HepG2 (cell line): ENCODE data around the gene LRFN2. TPM values are rescaled to one million over a fixed set of nuclear protein-coding genes. Genes with fewer than 3 reads are reported as not detected.

Source experiments
- ATAC-seq: fragments of 200-7000 bp; cut with Tn5 transposase; 3 replicates; pipeline ENCODE4 v1.9.1; 2020; ENCODE audit warnings: mild to moderate bottlenecking, moderate library complexity
- BruUV-seq: library from RNA; stranded (reverse); fragments of 400-500 nt; replicated peaks from 2 replicates; lab custom pipeline; 2021; lab: Mats Ljungman, UMichigan
- CTCF ChIA-PET: fragments of 300-600 bp; formaldehyde crosslinking; extraction: SDS; loops from one replicate; lab custom pipeline; 2021; ENCODE audit warnings: low total read pairs, inconsistent platforms, low intra/inter-chr PET ratio; lab: Yijun Ruan, JAX
- POLR2A ChIA-PET: fragments of 350-600 bp; sonication (Branson Sonifier 250); formaldehyde crosslinking; loops from one replicate; lab custom pipeline; 2020; ENCODE audit warnings: antibody characterized with exemption, inconsistent platforms; lab: Yijun Ruan, JAX
- DNase-seq: peaks from one replicate; pipeline ENCODE4 v3.0.0-alpha.2; 2015; ENCODE audit warnings: low spot score
- FAIRE-seq: peaks from 3 replicates; lab custom pipeline; 2011; peaks lifted over from hg19 to GRCh38; lab: Jason Lieb, UNC
- H2AFZ ChIP-seq: one replicate; pipeline ENCODE4 v1.6.1; 2011; ENCODE audit warnings: low read length, inconsistent platforms
- H3K27ac ChIP-seq: fragments of 300-600 bp; 3 replicates; pipeline ENCODE4 v1.8.0; 2011; ENCODE audit warnings: mixed run types, mild to moderate bottlenecking, mixed read lengths, low read length, inconsistent platforms; ENCODE audit not compliant: insufficient read depth; ENCODE audit errors: extremely low read length
- H3K27me3 ChIP-seq, 2 experiments: fragments of 200-600 bp in 1 of 2; 2 replicates in 1 of 2; 3 replicates in 1 of 2; pipeline versions ENCODE4 v1.6.0 to v1.8.0; 2011; ENCODE audit warnings: low read length in 2 of 2, mild to moderate bottlenecking in 2 of 2, moderate library complexity in 2 of 2, inconsistent platforms in 1 of 2; ENCODE audit not compliant: insufficient read depth in 2 of 2, control insufficient read depth in 1 of 2
- H3K36me3 ChIP-seq, 2 experiments: fragments of 200-600 bp in 1 of 2; replicated peaks in 1 of 2; 2 replicates in 1 of 2; 3 replicates in 1 of 2; pipeline versions ENCODE4 v1.5.1 to v1.8.0; 2011; ENCODE audit warnings: low read length in 2 of 2, inconsistent platforms in 1 of 2; ENCODE audit not compliant: insufficient read depth in 2 of 2, control insufficient read depth in 1 of 2
- H3K4me1 ChIP-seq: 2 replicates; pipeline ENCODE4 v1.5.1; 2012; ENCODE audit warnings: low read length, inconsistent platforms; ENCODE audit not compliant: insufficient read depth
- H3K4me2 ChIP-seq: 2 replicates; pipeline ENCODE4 v1.6.0; 2011; ENCODE audit warnings: low read depth, low read length, inconsistent platforms
- H3K4me3 ChIP-seq, 3 experiments: fragments of 200-600 bp in 1 of 3; sonication (generic), shearing (Covaris generic) in 1 of 3; replicated peaks in 1 of 3; 2 replicates each; pipeline ENCODE4 v1.5.1; 2011 to 2016; ENCODE audit warnings: low read length in 3 of 3, inconsistent platforms in 2 of 3, low read depth in 2 of 3, mild to moderate bottlenecking in 2 of 3, control low read depth in 1 of 3, mixed read lengths in 1 of 3; ENCODE audit not compliant: insufficient read depth in 1 of 3
- H3K79me2 ChIP-seq: one replicate; pipeline ENCODE4 v1.6.1; 2011; ENCODE audit warnings: low read length, inconsistent platforms; ENCODE audit not compliant: insufficient read depth
- H3K9ac ChIP-seq: 2 replicates; pipeline ENCODE4 v1.6.0; 2011; ENCODE audit warnings: mild to moderate bottlenecking, low read depth, low read length, inconsistent platforms; ENCODE audit not compliant: insufficient read depth
- H3K9me3 ChIP-seq: 2 replicates; pipeline ENCODE4 v1.5.1; 2012; ENCODE audit warnings: mild to moderate bottlenecking, low read length
- H4K20me1 ChIP-seq: 2 replicates; pipeline ENCODE4 v1.6.0; 2011; ENCODE audit warnings: inconsistent platforms, mild to moderate bottlenecking, low read length, moderate library complexity; ENCODE audit not compliant: insufficient read depth
- AHR ChIP-seq: IDR thresholded peaks from 2 replicates; pipeline ENCODE4 v1.6.1; 2018; ENCODE audit warnings: missing genetic modification reagents, missing compliant biosample characterization
- BHLHE40 ChIP-seq: IDR thresholded peaks from 2 replicates; pipeline ENCODE4 v1.6.1; 2011; ENCODE audit warnings: low read length, improper control_type of control experiment
- FUBP1 ChIP-seq: sonication (generic); formaldehyde crosslinking; IDR thresholded peaks from 2 replicates; pipeline ENCODE4 v1.5.1; 2020; ENCODE audit warnings: missing genetic modification reagents, mild to moderate bottlenecking, borderline replicate concordance
- HNF4G ChIP-seq, 2 experiments: sonication (generic) in 1 of 2; formaldehyde crosslinking in 1 of 2; IDR thresholded peaks; 2 replicates each; pipeline versions ENCODE4 v1.4.0 to v1.6.1; 2011 to 2020; ENCODE audit warnings: borderline replicate concordance in 2 of 2, low read depth in 2 of 2, mild to moderate bottlenecking in 2 of 2, low read length in 1 of 2, missing genetic modification reagents in 1 of 2, moderate library complexity in 1 of 2
- HOXA9 ChIP-seq: sonication (generic); formaldehyde crosslinking; IDR thresholded peaks from 2 replicates; pipeline ENCODE4 v1.8.1; 2022; ENCODE audit warnings: missing genetic modification reagents, mild to moderate bottlenecking, moderate library complexity, borderline replicate concordance
- ISL2 ChIP-seq: sonication (generic); formaldehyde crosslinking; IDR thresholded peaks from 2 replicates; pipeline ENCODE4 v1.5.0; 2020; ENCODE audit warnings: missing genetic modification reagents
- KAT7 ChIP-seq: IDR thresholded peaks from 2 replicates; pipeline ENCODE4 v1.6.1; 2018; ENCODE audit warnings: borderline replicate concordance, missing compliant biosample characterization
- KDM2A ChIP-seq: sonication (generic); formaldehyde crosslinking; IDR thresholded peaks from 2 replicates; pipeline ENCODE4 v1.4.0; 2020; ENCODE audit warnings: low read depth, missing genetic modification reagents, borderline replicate concordance
- MAFF ChIP-seq: IDR thresholded peaks from 2 replicates; pipeline ENCODE4 v1.6.1; 2011; ENCODE audit warnings: low read depth, low read length, improper control_type of control experiment
- MBD4 ChIP-seq: IDR thresholded peaks from 2 replicates; pipeline ENCODE4 v1.6.1; 2012; ENCODE audit warnings: low read length, inconsistent platforms, borderline replicate concordance
- MLLT10 ChIP-seq: sonication (generic); formaldehyde crosslinking; IDR thresholded peaks from 2 replicates; pipeline ENCODE4 v1.4.0; 2020; ENCODE audit warnings: missing genetic modification reagents
- MXD4 ChIP-seq: IDR thresholded peaks from 2 replicates; pipeline ENCODE4 v1.6.1; 2016; ENCODE audit warnings: mild to moderate bottlenecking, missing biosample characterization, missing genetic modification reagents
- NR1H2 ChIP-seq: sonication (generic); formaldehyde crosslinking; IDR thresholded peaks from 2 replicates; pipeline ENCODE4 v1.8.1; 2022; ENCODE audit warnings: low read depth, missing genetic modification reagents, borderline replicate concordance
- NR2F2 ChIP-seq: IDR thresholded peaks from 2 replicates; pipeline ENCODE4 v1.6.1; 2012; ENCODE audit warnings: low read depth, inconsistent platforms, borderline replicate concordance
- PATZ1 ChIP-seq: sonication (generic); formaldehyde crosslinking; IDR thresholded peaks from 2 replicates; pipeline ENCODE4 v1.4.0; 2020; ENCODE audit warnings: missing genetic modification reagents
- TMF1 ChIP-seq: sonication (generic); formaldehyde crosslinking; IDR thresholded peaks from 2 replicates; pipeline ENCODE4 v1.8.1; 2022; ENCODE audit warnings: low read depth, missing genetic modification reagents
- ZFP37 ChIP-seq: sonication (generic); formaldehyde crosslinking; IDR thresholded peaks from 2 replicates; pipeline ENCODE4 v1.4.0; 2020; ENCODE audit warnings: missing genetic modification reagents, borderline replicate concordance
- ZNF432 ChIP-seq: sonication (generic); formaldehyde crosslinking; IDR thresholded peaks from 2 replicates; pipeline ENCODE4 v1.5.0; 2020; ENCODE audit warnings: missing genetic modification reagents, mild to moderate bottlenecking, borderline replicate concordance
- ZNF652 ChIP-seq: IDR thresholded peaks from 2 replicates; pipeline ENCODE4 v1.6.1; 2016; ENCODE audit warnings: low read depth, borderline replicate concordance
- ZNF770 ChIP-seq: sonication (generic); formaldehyde crosslinking; IDR thresholded peaks from 2 replicates; pipeline ENCODE4 v1.5.0; 2020; ENCODE audit warnings: mild to moderate bottlenecking, missing genetic modification reagents
- WGBS: methylation state at CpG from one replicate; pipeline ENCODE4 v1.1.6; 2017; ENCODE audit warnings: low lambda C conversion rate; 5-methylcytosine and 5-hydroxymethylcytosine counted together
- in situ Hi-C: cut with HindIII; loops from 2 replicates; pipeline ENCODE4 v1.10.0; 2017; ENCODE audit warnings: low pct_unique_long_range_greater_than_20kb; ENCODE audit not compliant: extremely low pct_ligation_motif_present
- intact Hi-C: fragments of 100-400 bp; cut with micrococcal nuclease; formaldehyde crosslinking; loops from one replicate; pipeline ENCODE4 v1.10.0; 2022; ENCODE audit not compliant: unreplicated experiment
- polyA plus RNA-seq, 8 experiments: library from polyadenylated mRNA; depleted of rRNA in 3 of 8; stranded (reverse) in 7 of 8; unstranded in 1 of 8; fragments of >200 nt; fragmentation: Illumina TruSeq in 4 of 8; extraction: Trizol in 4 of 8; gene quantifications; 2 replicates each; pipeline versions ENCODE4 v1.2.1 to v1.2.3, GENCODE V29; 2011 to 2016; ENCODE audit warnings: low read depth in 4 of 8, missing spikeins in 1 of 8, mixed read lengths in 1 of 8; ENCODE audit not compliant: insufficient read depth in 1 of 8
- total RNA-seq, 5 experiments: library from RNA; depleted of rRNA; stranded (reverse); fragments of >200 nt; fragmentation: Illumina TruSeq; extraction: Trizol; gene quantifications; 2 replicates each; pipeline ENCODE4 v1.2.3, GENCODE V29; 2016; ENCODE audit warnings: low read depth in 1 of 5

The LRFN2 gene
- total and polyA plus RNA-seq, 2 of the 13 experiments (the other 11 are each of a cell fraction or from before 2014, with no cell fraction given) = not detected

- TF ChIP-seq ZNF770 (CRISPR knock-in tag) (no peak), MXD4 (no peak), ISL2 (CRISPR knock-in tag) (no peak), AHR (CRISPR knock-in tag) (no peak), PATZ1 (CRISPR knock-in tag) (no peak), BHLHE40 (no peak)
These were observed 67.1 kb downstream of the LRFN2 start (continued) for GRCh38 chr6:40520084-40520483.

- H2AFZ ChIP-seq = no peak overlapping the region
- intact Hi-C loops = no loop called here
- TF ChIP-seq KDM2A (CRISPR knock-in tag) (no peak), TMF1 (CRISPR knock-in tag) (no peak), MLLT10 (CRISPR knock-in tag) (no peak), FUBP1 (no peak), KAT7 (CRISPR knock-in tag) (no peak), MAFF (no peak), ZNF652 (CRISPR knock-in tag) (no peak), ZFP37 (no peak), HNF4G (IDR thresholded peaks at IDR 0.05; ENCODE audit: borderline replicate concordance, low read depth, low read length) (no peak), HNF4G (CRISPR knock-in tag; IDR thresholded peaks at IDR 0.05; ENCODE audit: borderline replicate concordance, low read depth) (no peak), NR2F2 (no peak), ZNF432 (no peak), HOXA9 (CRISPR knock-in tag) (no peak), NR1H2 (CRISPR knock-in tag) (no peak), MBD4 (no peak)
These were observed 69.5 kb downstream of the LRFN2 start for GRCh38 chr6:40517654-40518053.

More at GRCh38 chr6:40517654-40518053, 69.5 kb downstream of the LRFN2 start:
- Histone ChIP-seq H3K9me3 (no peaks in the 10 kb centered on the region), H3K4me1 (no peaks in the 10 kb centered on the region), H3K36me3 (no peaks in the 10 kb centered on the region), H3K27me3 (no peaks in the 10 kb centered on the region; a peak in 1 of 5 replicates), H3K27ac (no peak overlapping the region), H4K20me1 (no peaks in the 10 kb centered on the region), H3K79me2 (no peaks in the 10 kb centered on the region), H3K4me2 (no peak overlapping the region), H3K4me3 (no peak overlapping the region), H3K9ac (no peak overlapping the region)
- no TSS peak for BruUV-seq
- POLR2A ChIA-PET = no interaction called here
- CTCF ChIA-PET = no interaction called here
- no peak for DNase-seq
- in situ Hi-C loops = no loop called here
- WGBS = 1% methylated on average over 5 of the region's 5 CpGs
- no peak for FAIRE-seq
- ATAC-seq = no peak
